ENCODE results near the gene CASTOR1.
A peak's percentile ranks its signal among the peaks of the same experiment; 100 is the strongest.

Gene CASTOR1

GRCh38 chr22:30277547-30278344 is 11.6 kb downstream of the CASTOR1 start:
- peak overlapping the region; percentile 7; the same call in 1 of the 2 replicates for H3K9ac ChIP-seq (ENCODE audit: low read depth, low read length)
- H3K9me3 ChIP-seq (ENCODE audit: control insufficient read depth, insufficient read depth, low read length), result no peaks in the 10 kb centered on the region
- H3K36me3 ChIP-seq (ENCODE audit: insufficient read depth, low read length), result no peaks in the 10 kb centered on the region
- peaks cover 18% of the 10 kb centered on the region for H3K4me1 ChIP-seq (ENCODE audit: insufficient read depth, low read length)

GRCh38 chr22:30276039-30276438 is 13.3 kb downstream of the CASTOR1 start:
- H3K36me3 ChIP-seq (ENCODE audit: insufficient read depth, low read length), result no peaks in the 10 kb centered on the region
- H3K9ac ChIP-seq (ENCODE audit: low read depth, low read length), result no peak overlapping the region
- H3K9me3 ChIP-seq (ENCODE audit: control insufficient read depth, insufficient read depth, low read length), result no peaks in the 10 kb centered on the region
- peaks cover 18% of the 10 kb centered on the region for H3K4me1 ChIP-seq (ENCODE audit: insufficient read depth, low read length)

GRCh38 chr22:30275625-30276024 is 13.7 kb downstream of the CASTOR1 start:
- Histone ChIP-seq H3K36me3 (ENCODE audit: insufficient read depth, low read length) (no peaks in the 10 kb centered on the region), H3K4me1 (ENCODE audit: insufficient read depth, low read length) (peaks cover 18% of the 10 kb centered on the region), H3K9me3 (ENCODE audit: control insufficient read depth, insufficient read depth, low read length) (no peaks in the 10 kb centered on the region), H3K9ac (ENCODE audit: low read depth, low read length) (no peak overlapping the region)

- H3K4me1 ChIP-seq (ENCODE audit: insufficient read depth, low read length), result peaks cover 18% of the 10 kb centered on the region
- H3K9ac ChIP-seq (ENCODE audit: low read depth, low read length), result no peak overlapping the region
- no peaks in the 10 kb centered on the region for H3K9me3 ChIP-seq (ENCODE audit: control insufficient read depth, insufficient read depth, low read length)
- no peaks in the 10 kb centered on the region for H3K36me3 ChIP-seq (ENCODE audit: insufficient read depth, low read length)
Observed at GRCh38 chr22:30274437-30274812, 14.9 kb downstream of the CASTOR1 start.

- Histone ChIP-seq H3K4me1 (ENCODE audit: insufficient read depth, low read length) (peaks cover 18% of the 10 kb centered on the region), H3K36me3 (ENCODE audit: insufficient read depth, low read length) (no peaks in the 10 kb centered on the region), H3K9ac (ENCODE audit: low read depth, low read length) (no peak overlapping the region), H3K9me3 (ENCODE audit: control insufficient read depth, insufficient read depth, low read length) (no peaks in the 10 kb centered on the region)
Observed at GRCh38 chr22:30273711-30274436, 15.4 kb downstream of the CASTOR1 start.

GRCh38 chr22:30272781-30273601 is 16.3 kb downstream of the CASTOR1 start:
- no peaks in the 10 kb centered on the region for H3K36me3 ChIP-seq (ENCODE audit: insufficient read depth, low read length)
- H3K4me1 ChIP-seq (ENCODE audit: insufficient read depth, low read length), result peaks cover 14% of the 10 kb centered on the region
- H3K9ac ChIP-seq (ENCODE audit: low read depth, low read length), result no peak overlapping the region
- no peaks in the 10 kb centered on the region for H3K9me3 ChIP-seq (ENCODE audit: control insufficient read depth, insufficient read depth, low read length)

- H3K4me1 ChIP-seq (ENCODE audit: insufficient read depth, low read length), result peaks cover 5% of the 10 kb centered on the region
Observed at GRCh38 chr22:30270832-30271231, 18.5 kb downstream of the CASTOR1 start.

GRCh38 chr22:30268331-30268730 is 21.0 kb downstream of the CASTOR1 start:
- H3K36me3 ChIP-seq (ENCODE audit: insufficient read depth, low read length), result no peaks in the 10 kb centered on the region
- no peaks in the 10 kb centered on the region for H3K9me3 ChIP-seq (ENCODE audit: control insufficient read depth, insufficient read depth, low read length)
- H3K9ac ChIP-seq (ENCODE audit: low read depth, low read length), result no peak overlapping the region
- peaks cover under 1% of the 10 kb centered on the region; the same call in 1 of the 2 replicates for H3K4me1 ChIP-seq (ENCODE audit: insufficient read depth, low read length)

More at GRCh38 chr22:30270832-30271231, 18.5 kb downstream of the CASTOR1 start:
- Histone ChIP-seq H3K36me3 (ENCODE audit: insufficient read depth, low read length) (no peaks in the 10 kb centered on the region), H3K9me3 (ENCODE audit: control insufficient read depth, insufficient read depth, low read length) (no peaks in the 10 kb centered on the region), H3K9ac (ENCODE audit: low read depth, low read length) (no peak overlapping the region)

GRCh38 chr22:30267382-30268302 is 21.7 kb downstream of the CASTOR1 start:
- Histone ChIP-seq H3K4me1 (ENCODE audit: insufficient read depth, low read length) (peaks cover 4% of the 10 kb centered on the region; the same call in 1 of the 2 replicates), H3K36me3 (ENCODE audit: insufficient read depth, low read length) (no peaks in the 10 kb centered on the region), H3K9ac (ENCODE audit: low read depth, low read length) (no peak overlapping the region), H3K9me3 (ENCODE audit: control insufficient read depth, insufficient read depth, low read length) (no peaks in the 10 kb centered on the region)

GRCh38 chr22:30266445-30267381 is 22.6 kb downstream of the CASTOR1 start, which contains the start of gene OSM:
OSM (minus strand) TSS chr22:30266851; CDS start chr22:30266799, 52 bp downstream.
- Histone ChIP-seq H3K4me1 (ENCODE audit: insufficient read depth, low read length) (peaks cover 4% of the 10 kb centered on the region; the same call in 1 of the 2 replicates), H3K9ac (ENCODE audit: low read depth, low read length) (no peak within 1 kb of the TSS), H3K36me3 (ENCODE audit: insufficient read depth, low read length) (no peaks in the 10 kb centered on the region)

GRCh38 chr22:30265823-30266444 is 23.4 kb downstream of the CASTOR1 start:
- Histone ChIP-seq H3K9me3 (ENCODE audit: control insufficient read depth, insufficient read depth, low read length) (no peaks in the 10 kb centered on the region), H3K4me1 (ENCODE audit: insufficient read depth, low read length) (peaks cover 4% of the 10 kb centered on the region; the same call in 1 of the 2 replicates), H3K36me3 (ENCODE audit: insufficient read depth, low read length) (no peaks in the 10 kb centered on the region), H3K9ac (ENCODE audit: low read depth, low read length) (no peak overlapping the region)

More at GRCh38 chr22:30266445-30267381, 22.6 kb downstream of the CASTOR1 start, which contains the start of gene OSM:
- H3K9me3 ChIP-seq (ENCODE audit: control insufficient read depth, insufficient read depth, low read length), result no peaks in the 10 kb centered on the region

GRCh38 chr22:30265131-30265720 is 24.1 kb downstream of the CASTOR1 start:
- H3K36me3 ChIP-seq (ENCODE audit: insufficient read depth, low read length), result no peaks in the 10 kb centered on the region

More at GRCh38 chr22:30265131-30265720, 24.1 kb downstream of the CASTOR1 start:
- Histone ChIP-seq H3K9ac (ENCODE audit: low read depth, low read length) (no peak overlapping the region), H3K4me1 (ENCODE audit: insufficient read depth, low read length) (peaks cover 4% of the 10 kb centered on the region; the same call in 1 of the 2 replicates), H3K9me3 (ENCODE audit: control insufficient read depth, insufficient read depth, low read length) (no peaks in the 10 kb centered on the region)
